A673 (cell line): ENCODE measurements around the gene S100A11.

Experiments used
- CTCF ChIP-seq: fragments of 300-800, 200-600 bp; sonication (generic); conservative IDR thresholded peaks from 2 replicates; pipeline ENCODE4 v1.5.1; 2017; ENCODE audit warnings: low read depth, mild to moderate bottlenecking, antibody characterized with exemption, low read length, moderate library complexity, mixed read lengths
- EZH2 ChIP-seq: fragments of 200-600 bp; sonication (generic); IDR thresholded peaks from 2 replicates; pipeline ENCODE4 v1.6.1; 2017; ENCODE audit warnings: borderline replicate concordance, low read depth, mild to moderate bottlenecking, mixed read lengths, antibody characterized with exemption, low read length; ENCODE audit not compliant: poor library complexity, severe bottlenecking

GRCh38 chr1:152029144-152029928 is 7.5 kb downstream of the S100A11 start:
- no peak for TF ChIP-seq CTCF
- TF ChIP-seq EZH2 = no peak
